GM12892 (cell line): Measurements from ENCODE around the gene ECE2.

Source experiments
- POLR2A ChIP-seq: IDR thresholded peaks from 2 replicates; pipeline ENCODE4 v1.6.1; 2011; ENCODE audit warnings: low read depth, low read length, control low read depth
- TAF1 ChIP-seq: IDR thresholded peaks from 2 replicates; pipeline ENCODE4 v1.6.1; 2011; ENCODE audit warnings: low read depth, mild to moderate bottlenecking, control low read depth, low read length, borderline replicate concordance

- peak; percentile 86 for TF ChIP-seq POLR2A
- TF ChIP-seq TAF1 = peak; percentile 93
Observed at GRCh38 chr3:184314363-184314699, 38.5 kb downstream of the ECE2 start, which contains the start of gene EIF4G1.
